GM10248 (cell line): Measurements from ENCODE around the gene CST3.

ENCODE experiments used
- CTCF ChIA-PET: fragments of 300-600 bp; sonication (Branson Sonifier 250); formaldehyde crosslinking; extraction: SDS; loops from one replicate; lab custom pipeline; 2021; ENCODE audit warnings: antibody characterized with exemption; lab: Yijun Ruan, JAX
- POLR2A ChIA-PET: fragments of 350-650 bp; sonication (Branson Sonifier 250); formaldehyde crosslinking; extraction: SDS; loops from one replicate; lab custom pipeline; 2020; ENCODE audit warnings: antibody characterized with exemption; lab: Yijun Ruan, JAX
- DNase-seq: peaks from one replicate; pipeline ENCODE4 v3.0.0; 2012; ENCODE audit errors: extremely low spot score
- CTCF ChIP-seq: IDR thresholded peaks from 2 replicates; pipeline ENCODE4 v1.5.1; 2012; ENCODE audit warnings: mild to moderate bottlenecking, low read depth; ENCODE audit errors: extremely low read depth, missing control alignments, control extremely low read depth

Gene CST3

GRCh38 chr20:23614163-23614562 is 23.6 kb downstream of the CST3 start:
- POLR2A ChIA-PET: no interaction called here
- TF ChIP-seq CTCF: no peak

GRCh38 chr20:23613676-23614075 is 24.1 kb downstream of the CST3 start:
- ChIA-PET CTCF (interaction anchor here (1.0 to 1.6 kb wide), 2 partner anchors 9 to 172 kb away, joined by 3 to 4 read pairs; no protein-coding TSS in a partner anchor), POLR2A (no interaction called here)
- DNase-seq: no peak
- TF ChIP-seq CTCF: no peak

More at GRCh38 chr20:23614163-23614562, 23.6 kb downstream of the CST3 start:
- DNase-seq: no peak
- CTCF ChIA-PET: interaction anchor here (1.0 to 1.6 kb wide), 2 partner anchors 9 to 173 kb away, joined by 3 to 4 read pairs; no protein-coding TSS in a partner anchor

- POLR2A ChIA-PET: no interaction called here
- DNase-seq: no peak
- CTCF ChIA-PET: interaction anchor here (7.6 kb wide), 1 partner anchor 170 kb away, joined by 90 read pairs; no protein-coding TSS in a partner anchor
- no peak for TF ChIP-seq CTCF
Observed at GRCh38 chr20:23612396-23612795, 25.4 kb downstream of the CST3 start.

GRCh38 chr20:23609486-23610109 is 28.2 kb downstream of the CST3 start:
- DNase-seq: no peak
- ChIA-PET CTCF (interaction anchor here (0.6 to 7.6 kb wide), 6 partner anchors 9 to 1889 kb away, joined by 4 to 90 read pairs (median 5); no protein-coding TSS in a partner anchor), POLR2A (no interaction called here)
- no peak for TF ChIP-seq CTCF

GRCh38 chr20:23608251-23608846 is 29.4 kb downstream of the CST3 start:
- ChIA-PET CTCF (interaction anchor here (1.2 to 7.6 kb wide), 6 partner anchors 9 to 170 kb away, joined by 3 to 90 read pairs (median 6); no protein-coding TSS in a partner anchor), POLR2A (no interaction called here)
- no peak for DNase-seq
- TF ChIP-seq CTCF: no peak

GRCh38 chr20:23607497-23608245 is 30.1 kb downstream of the CST3 start:
- ChIA-PET POLR2A (no interaction called here), CTCF (interaction anchor here (0.7 to 7.6 kb wide), 14 partner anchors 10 to 915 kb away, joined by 3 to 90 read pairs (median 4); no protein-coding TSS in a partner anchor)
- no peak for DNase-seq
- TF ChIP-seq CTCF: no peak
